Measurements from ENCODE around the gene ELN.

- no peak for TF ChIP-seq RFX5 (IDR thresholded peaks at IDR 0.05; ENCODE audit: low read depth, low read length)
- no peak for TF ChIP-seq POLR2A (IDR thresholded peaks at IDR 0.05; ENCODE audit: low read depth, low read length)
- TF ChIP-seq, protein P1, sequence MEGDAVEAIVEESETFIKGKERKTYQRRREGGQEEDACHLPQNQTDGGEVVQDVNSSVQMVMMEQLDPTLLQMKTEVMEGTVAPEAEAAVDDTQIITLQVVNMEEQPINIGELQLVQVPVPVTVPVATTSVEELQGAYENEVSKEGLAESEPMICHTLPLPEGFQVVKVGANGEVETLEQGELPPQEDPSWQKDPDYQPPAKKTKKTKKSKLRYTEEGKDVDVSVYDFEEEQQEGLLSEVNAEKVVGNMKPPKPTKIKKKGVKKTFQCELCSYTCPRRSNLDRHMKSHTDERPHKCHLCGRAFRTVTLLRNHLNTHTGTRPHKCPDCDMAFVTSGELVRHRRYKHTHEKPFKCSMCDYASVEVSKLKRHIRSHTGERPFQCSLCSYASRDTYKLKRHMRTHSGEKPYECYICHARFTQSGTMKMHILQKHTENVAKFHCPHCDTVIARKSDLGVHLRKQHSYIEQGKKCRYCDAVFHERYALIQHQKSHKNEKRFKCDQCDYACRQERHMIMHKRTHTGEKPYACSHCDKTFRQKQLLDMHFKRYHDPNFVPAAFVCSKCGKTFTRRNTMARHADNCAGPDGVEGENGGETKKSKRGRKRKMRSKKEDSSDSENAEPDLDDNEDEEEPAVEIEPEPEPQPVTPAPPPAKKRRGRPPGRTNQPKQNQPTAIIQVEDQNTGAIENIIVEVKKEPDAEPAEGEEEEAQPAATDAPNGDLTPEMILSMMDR (conservative IDR thresholded peaks at IDR 0.05; ENCODE audit: low read depth, low read length): no peak
- no peak for TF ChIP-seq MAZ (IDR thresholded peaks at IDR 0.05; ENCODE audit: borderline replicate concordance, low read depth, low read length)
- TF ChIP-seq FOS (IDR thresholded peaks at IDR 0.05; ENCODE audit: low read depth, low read length): no peak
- TF ChIP-seq MXI1 (IDR thresholded peaks at IDR 0.05; ENCODE audit: borderline replicate concordance, low read depth, low read length): no peak
- TF ChIP-seq RAD21 (IDR thresholded peaks at IDR 0.05; ENCODE audit: low read length): no peak
- TF ChIP-seq, protein P2, sequence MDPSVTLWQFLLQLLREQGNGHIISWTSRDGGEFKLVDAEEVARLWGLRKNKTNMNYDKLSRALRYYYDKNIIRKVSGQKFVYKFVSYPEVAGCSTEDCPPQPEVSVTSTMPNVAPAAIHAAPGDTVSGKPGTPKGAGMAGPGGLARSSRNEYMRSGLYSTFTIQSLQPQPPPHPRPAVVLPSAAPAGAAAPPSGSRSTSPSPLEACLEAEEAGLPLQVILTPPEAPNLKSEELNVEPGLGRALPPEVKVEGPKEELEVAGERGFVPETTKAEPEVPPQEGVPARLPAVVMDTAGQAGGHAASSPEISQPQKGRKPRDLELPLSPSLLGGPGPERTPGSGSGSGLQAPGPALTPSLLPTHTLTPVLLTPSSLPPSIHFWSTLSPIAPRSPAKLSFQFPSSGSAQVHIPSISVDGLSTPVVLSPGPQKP (IDR thresholded peaks at IDR 0.05; ENCODE audit: borderline replicate concordance, low read depth, low read length): no peak
- TF ChIP-seq SMC3 (IDR thresholded peaks at IDR 0.05; ENCODE audit: low read depth, low read length): no peak
These were observed 10.8 kb upstream of the ELN start for GRCh38 chr7:74017125-74017524.

All from IMR-90 (cell line).